CD14-positive monocyte (primary cell): ENCODE measurements around the gene RAB20. TPM values are rescaled to one million over a fixed set of nuclear protein-coding genes. Genes with fewer than 3 reads are reported as not detected.
"Not testable (repeated sequence)": the region's sequence is repeated elsewhere in the genome, so short reads cannot be mapped to it uniquely, and the experiment has no call there.

Experiments used
- DNase-seq, 3 donors: peaks; one replicate each; pipeline ENCODE4 v3.0.0-alpha.2; 2011 to 2022
- H2AFZ ChIP-seq: 2 replicates; pipeline ENCODE4 v1.6.0; 2012; ENCODE audit warnings: mild to moderate bottlenecking, low read depth, low read length, inconsistent platforms; ENCODE audit not compliant: insufficient read depth, poor library complexity, severe bottlenecking
- H3K27ac ChIP-seq, 2 donors: 1 replicate in 1 of 2; 2 replicates in 1 of 2; pipeline ENCODE4 v1.5.1; 2012 to 2013; ENCODE audit warnings: low read length in 2 of 2, control low read depth in 1 of 2, inconsistent platforms in 1 of 2, low read depth in 1 of 2, mild to moderate bottlenecking in 1 of 2
- H3K27me3 ChIP-seq, 2 donors: one replicate each; pipeline versions ENCODE4 v1.6.0 to v1.6.1; 2011 to 2013; ENCODE audit warnings: low read length in 2 of 2; ENCODE audit not compliant: control insufficient read depth in 2 of 2, insufficient read depth in 2 of 2
- H3K36me3 ChIP-seq, 2 donors: replicated peaks in 1 of 2; 1 replicate in 1 of 2; 2 replicates in 1 of 2; pipeline versions ENCODE4 v1.5.1 to v1.6.1; 2012 to 2013; ENCODE audit warnings: low read length in 2 of 2, control low read depth in 1 of 2, inconsistent platforms in 1 of 2, mild to moderate bottlenecking in 1 of 2; ENCODE audit not compliant: insufficient read depth in 2 of 2, control insufficient read depth in 1 of 2
- H3K4me1 ChIP-seq, 2 donors: 1 replicate in 1 of 2; 2 replicates in 1 of 2; pipeline versions ENCODE4 v1.5.1 to v1.6.1; 2012 to 2013; ENCODE audit warnings: low read length in 2 of 2, control low read depth in 1 of 2, inconsistent platforms in 1 of 2, mild to moderate bottlenecking in 1 of 2, moderate library complexity in 1 of 2; ENCODE audit not compliant: insufficient read depth in 2 of 2, control insufficient read depth in 1 of 2
- H3K4me2 ChIP-seq: replicated peaks from 2 replicates; pipeline ENCODE3; 2012; ENCODE audit warnings: low read length, moderate library complexity, mild to moderate bottlenecking; ENCODE audit not compliant: poor library complexity, severe bottlenecking; ENCODE audit errors: extremely low read depth
- H3K4me3 ChIP-seq, 3 experiments: fragments of 200-600 bp in 1 of 3; sonication (generic) in 1 of 3; replicated peaks in 1 of 3; 1 replicate in 2 of 3; 2 replicates in 1 of 3; pipeline ENCODE4 v1.5.1; 2011 to 2013; ENCODE audit warnings: low read length in 3 of 3, mild to moderate bottlenecking in 3 of 3, control low read depth in 2 of 3, low read depth in 2 of 3, inconsistent platforms in 1 of 3, moderate library complexity in 1 of 3
- H3K79me2 ChIP-seq: 2 replicates; pipeline ENCODE4 v1.6.0; 2012; ENCODE audit warnings: mild to moderate bottlenecking, control low read depth, inconsistent platforms, low read length, moderate library complexity; ENCODE audit not compliant: insufficient read depth
- H3K9ac ChIP-seq: 2 replicates; pipeline ENCODE4 v1.6.0; 2017; ENCODE audit warnings: low read length, mild to moderate bottlenecking; ENCODE audit not compliant: insufficient read depth, poor library complexity, severe bottlenecking
- H3K9me3 ChIP-seq, 2 donors: replicated peaks in 1 of 2; 1 replicate in 1 of 2; 2 replicates in 1 of 2; pipeline versions ENCODE4 v1.5.1 to v1.6.1; 2012 to 2013; ENCODE audit warnings: low read length in 2 of 2, control low read depth in 1 of 2; ENCODE audit not compliant: control insufficient read depth in 1 of 2, insufficient read depth in 1 of 2
- H4K20me1 ChIP-seq: 2 replicates; pipeline ENCODE4 v1.6.0; 2012; ENCODE audit warnings: mild to moderate bottlenecking, low read length, control low read depth, moderate library complexity; ENCODE audit not compliant: insufficient read depth
- H3K27ac Mint-ChIP-seq, 7 donors: one replicate each; pipeline ENCODE4 v1.8.0; 2020; ENCODE audit warnings: mild to moderate bottlenecking in 7 of 7, mixed read lengths in 7 of 7, moderate library complexity in 6 of 7, inconsistent platforms in 2 of 7
- H3K27me3 Mint-ChIP-seq, 3 donors: one replicate each; pipeline ENCODE4 v1.8.0; 2021 to 2022; ENCODE audit warnings: low read depth in 3 of 3, mild to moderate bottlenecking in 3 of 3, mixed read lengths in 3 of 3, moderate library complexity in 3 of 3, inconsistent platforms in 1 of 3
- H3K36me3 Mint-ChIP-seq, 2 donors: one replicate each; pipeline ENCODE4 v1.8.0; 2020; ENCODE audit warnings: mixed read lengths in 2 of 2, inconsistent platforms in 1 of 2, mild to moderate bottlenecking in 1 of 2
- H3K4me1 Mint-ChIP-seq: one replicate; pipeline ENCODE4 v1.8.0; 2020; ENCODE audit warnings: mild to moderate bottlenecking, mixed read lengths
- H3K4me3 Mint-ChIP-seq, 2 donors: one replicate each; pipeline ENCODE4 v1.8.0; 2020; ENCODE audit warnings: mild to moderate bottlenecking in 2 of 2, mixed read lengths in 2 of 2, moderate library complexity in 1 of 2
- H3K9me3 Mint-ChIP-seq, 7 donors: one replicate each; pipeline ENCODE4 v1.8.0; 2020 to 2022; ENCODE audit warnings: mixed read lengths in 7 of 7, mild to moderate bottlenecking in 6 of 7, moderate library complexity in 6 of 7, inconsistent platforms in 2 of 7
- CTCF ChIP-seq: fragments of 200-600 bp; IDR thresholded peaks from one replicate; pipeline ENCODE4 v1.8.0; 2022; ENCODE audit warnings: antibody characterized with exemption, mild to moderate bottlenecking
- WGBS: methylation state at CpG from one replicate; pipeline ENCODE4 v1.1.5; 2013; ENCODE audit warnings: missing lambda C conversion rate; ENCODE audit not compliant: insufficient coverage; 5-methylcytosine and 5-hydroxymethylcytosine counted together
- intact Hi-C, 2 donors: fragments of 100-400 bp; cut with micrococcal nuclease; formaldehyde crosslinking; loops; one replicate each; pipeline versions ENCODE4 v1.15.0 to v1.15.1; 2023
- polyA plus RNA-seq, 3 donors: library from polyadenylated mRNA; depleted of rRNA in 1 of 3; unstranded in 2 of 3; stranded (reverse) in 1 of 3; fragments of 300-500 nt in 2 of 3; fragments of >200 nt in 1 of 3; fragmentation: Illumina TruSeq in 2 of 3; gene quantifications; 1 replicate in 2 of 3; 2 replicates in 1 of 3; pipeline ENCODE4 v1.2.3, GENCODE V29; 2012 to 2021

The RAB20 gene
- polyA plus RNA-seq, 3 donors = 37.8 to 77.5 (median 43.1) TPM

DNA sequence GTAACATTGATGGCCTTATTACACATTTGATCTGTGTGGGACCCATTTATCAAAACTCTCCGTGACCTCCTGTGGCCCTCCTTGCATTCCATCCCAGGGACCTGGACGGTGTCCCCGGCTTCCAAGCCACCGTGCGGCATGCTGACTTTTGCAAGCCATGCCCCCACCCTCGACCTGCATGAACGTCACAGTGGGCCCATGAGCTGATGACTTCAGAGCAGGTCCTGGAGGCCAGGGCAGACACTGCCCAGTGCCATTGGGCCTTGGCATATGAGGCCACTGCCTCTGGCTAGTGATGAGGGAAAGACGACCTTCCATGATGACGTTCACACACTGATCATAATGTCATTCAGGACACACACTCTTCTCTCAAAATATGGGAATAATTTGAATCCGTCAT, 62.8 kb downstream of the RAB20 start:
- H3K4me2 ChIP-seq = no peak overlapping the region
- Mint-ChIP-seq H3K36me3 (no peaks in the 10 kb centered on the region), H3K27me3 (peaks cover 0 to 3% (median 0%) of the 10 kb centered on the region in 3 donors), H3K4me1 (peaks cover 4% of the 10 kb centered on the region), H3K27ac (no peak overlapping the region), H3K4me3 (no peak overlapping the region), H3K9me3 (peaks cover 11 to 27% (median 23%) of the 10 kb centered on the region in 7 donors)
- no peak for DNase-seq
- no peaks in the 10 kb centered on the region for H3K27me3 ChIP-seq
- no peak overlapping the region for H3K9ac ChIP-seq
- no peak overlapping the region for H3K27ac ChIP-seq
- no peaks in the 10 kb centered on the region for H3K36me3 ChIP-seq
- no peak overlapping the region for H3K4me3 ChIP-seq
- no peaks in the 10 kb centered on the region for H3K4me1 ChIP-seq
- H3K9me3 ChIP-seq = peaks cover 12 to 27% of the 10 kb centered on the region in 2 donors
- TF ChIP-seq CTCF = no peak
- no peaks in the 10 kb centered on the region for H3K79me2 ChIP-seq
- H2AFZ ChIP-seq = no peak overlapping the region
- WGBS = 93% methylated on average over 7 of the region's 10 CpGs
- H4K20me1 ChIP-seq = no peaks in the 10 kb centered on the region
- intact Hi-C loops = no loop called here

- Histone ChIP-seq H4K20me1 (no peaks in the 10 kb centered on the region), H3K4me1 (no peaks in the 10 kb centered on the region), H3K36me3 (no peaks in the 10 kb centered on the region), H3K9ac (no peak overlapping the region), H3K27ac (no peak overlapping the region), H3K79me2 (no peaks in the 10 kb centered on the region), H3K9me3 (peaks cover 12 to 27% of the 10 kb centered on the region in 2 donors), H2AFZ (no peak overlapping the region), H3K27me3 (no peaks in the 10 kb centered on the region), H3K4me2 (no peak overlapping the region), H3K4me3 (no peak overlapping the region)
- H3K27ac Mint-ChIP-seq = no peak overlapping the region
- TF ChIP-seq CTCF = no peak
- peaks cover 0 to 3% (median 0%) of the 10 kb centered on the region in 3 donors for H3K27me3 Mint-ChIP-seq
- no peak overlapping the region for H3K4me3 Mint-ChIP-seq
- H3K4me1 Mint-ChIP-seq = peaks cover under 1% of the 10 kb centered on the region
- no peak for DNase-seq
- WGBS = 95% methylated on average over 3 of the region's 5 CpGs
- intact Hi-C loops = no loop called here
- peaks cover 11 to 27% (median 23%) of the 10 kb centered on the region in 7 donors for H3K9me3 Mint-ChIP-seq
- H3K36me3 Mint-ChIP-seq = no peaks in the 10 kb centered on the region
Observed at GRCh38 chr13:110498327-110498726, 63.2 kb downstream of the RAB20 start.

DNA sequence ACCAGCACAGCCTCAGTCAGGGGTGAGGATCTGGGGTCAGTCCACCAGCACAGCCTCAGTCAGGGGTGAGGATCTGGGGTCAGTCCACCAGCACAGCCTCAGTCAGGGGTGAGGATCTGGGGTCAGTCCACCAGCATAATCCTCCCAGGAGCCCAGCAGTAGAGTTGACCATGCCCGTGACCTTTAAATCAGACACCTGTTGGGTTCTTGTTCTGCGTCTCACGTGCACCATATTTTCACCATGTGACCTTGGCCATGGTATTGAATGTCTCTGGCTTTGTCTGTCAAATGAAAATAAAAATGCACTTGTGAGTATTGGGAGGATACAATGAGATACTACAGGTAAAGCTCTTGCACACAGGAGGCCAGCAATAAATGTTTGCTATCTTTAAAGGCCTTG, 63.6 kb downstream of the RAB20 start:
- H2AFZ ChIP-seq, intact Hi-C loops, H3K4me2 ChIP-seq, H3K27ac Mint-ChIP-seq, H3K27ac ChIP-seq, H4K20me1 ChIP-seq, DNase-seq, H3K79me2 ChIP-seq, H3K27me3 ChIP-seq, H3K9ac ChIP-seq, H3K4me3 Mint-ChIP-seq, H3K36me3 ChIP-seq, H3K4me1 Mint-ChIP-seq, H3K4me3 ChIP-seq, H3K27me3 Mint-ChIP-seq, H3K4me1 ChIP-seq, H3K36me3 Mint-ChIP-seq: not testable (repeated sequence)
- peaks cover 11 to 27% (median 23%) of the 10 kb centered on the region in 7 donors for H3K9me3 Mint-ChIP-seq
- peaks cover 12 to 27% of the 10 kb centered on the region in 2 donors for H3K9me3 ChIP-seq
- WGBS = 100% methylated on average over 1 of the region's 3 CpGs
